Measurements from ENCODE around the gene ZBTB7A.
"Not testable (repeated sequence)": the region's sequence is repeated elsewhere in the genome, so short reads cannot be mapped to it uniquely, and the experiment has no call there.

The ZBTB7A gene

DNA sequence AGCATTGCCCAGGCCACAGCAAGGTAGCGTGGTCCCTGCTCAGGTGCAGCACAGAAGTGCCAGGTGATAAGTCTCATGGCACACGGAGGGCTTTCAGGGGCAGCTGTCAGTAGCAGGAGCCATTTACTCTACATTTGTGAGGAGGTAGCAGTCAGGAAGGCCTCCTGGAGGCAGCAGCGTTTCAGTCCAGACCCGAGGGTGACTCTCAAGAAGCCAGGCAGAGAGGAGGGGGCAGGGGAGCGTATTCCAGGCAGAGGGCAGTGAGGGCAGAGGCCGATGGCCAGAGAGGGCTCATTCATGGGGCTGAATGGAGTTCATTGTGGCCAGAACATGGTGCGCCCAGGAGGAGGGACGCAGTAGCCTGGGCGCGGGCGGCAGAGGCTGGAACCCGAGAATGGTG lies 50.2 kb downstream of the ZBTB7A start:
- DNase-seq (ENCODE audit: low spot score): no peak

DNA sequence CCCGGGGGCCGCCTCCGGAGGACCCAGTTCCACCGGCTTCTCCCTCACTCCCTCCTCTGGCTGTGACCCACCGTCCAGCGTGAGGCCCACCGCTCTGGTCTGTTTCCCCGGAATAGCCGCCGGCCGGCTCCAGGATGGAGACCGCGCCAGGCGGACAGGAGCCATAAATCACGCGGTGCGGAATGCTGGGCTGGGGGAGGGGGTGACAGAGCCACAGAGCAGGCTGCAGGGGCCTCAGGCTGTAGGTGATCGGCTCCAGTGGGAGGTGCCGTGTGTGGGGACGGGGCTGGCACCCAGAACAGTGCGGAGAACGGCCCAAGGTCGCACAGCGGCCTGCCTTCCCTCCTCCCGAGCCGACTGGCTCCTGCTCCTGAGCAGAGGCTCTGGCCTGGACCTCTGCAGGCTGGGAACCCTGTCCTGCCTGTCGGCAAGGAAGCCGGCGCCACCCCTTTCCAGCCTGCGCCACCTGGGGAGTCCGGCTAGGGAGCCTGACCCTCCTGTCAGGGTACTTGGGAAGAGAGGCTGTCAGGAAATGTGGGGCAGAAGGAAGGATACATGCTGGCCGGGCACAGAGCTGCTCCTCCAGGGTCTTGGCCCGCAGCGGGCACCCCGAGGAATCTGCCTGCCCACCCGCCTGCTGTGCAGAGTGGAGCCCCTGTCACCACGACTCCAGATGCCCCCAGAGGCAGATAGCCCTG lies 50.8 kb downstream of the ZBTB7A start:
- DNase-seq (ENCODE audit: low spot score): no peak

DNA sequence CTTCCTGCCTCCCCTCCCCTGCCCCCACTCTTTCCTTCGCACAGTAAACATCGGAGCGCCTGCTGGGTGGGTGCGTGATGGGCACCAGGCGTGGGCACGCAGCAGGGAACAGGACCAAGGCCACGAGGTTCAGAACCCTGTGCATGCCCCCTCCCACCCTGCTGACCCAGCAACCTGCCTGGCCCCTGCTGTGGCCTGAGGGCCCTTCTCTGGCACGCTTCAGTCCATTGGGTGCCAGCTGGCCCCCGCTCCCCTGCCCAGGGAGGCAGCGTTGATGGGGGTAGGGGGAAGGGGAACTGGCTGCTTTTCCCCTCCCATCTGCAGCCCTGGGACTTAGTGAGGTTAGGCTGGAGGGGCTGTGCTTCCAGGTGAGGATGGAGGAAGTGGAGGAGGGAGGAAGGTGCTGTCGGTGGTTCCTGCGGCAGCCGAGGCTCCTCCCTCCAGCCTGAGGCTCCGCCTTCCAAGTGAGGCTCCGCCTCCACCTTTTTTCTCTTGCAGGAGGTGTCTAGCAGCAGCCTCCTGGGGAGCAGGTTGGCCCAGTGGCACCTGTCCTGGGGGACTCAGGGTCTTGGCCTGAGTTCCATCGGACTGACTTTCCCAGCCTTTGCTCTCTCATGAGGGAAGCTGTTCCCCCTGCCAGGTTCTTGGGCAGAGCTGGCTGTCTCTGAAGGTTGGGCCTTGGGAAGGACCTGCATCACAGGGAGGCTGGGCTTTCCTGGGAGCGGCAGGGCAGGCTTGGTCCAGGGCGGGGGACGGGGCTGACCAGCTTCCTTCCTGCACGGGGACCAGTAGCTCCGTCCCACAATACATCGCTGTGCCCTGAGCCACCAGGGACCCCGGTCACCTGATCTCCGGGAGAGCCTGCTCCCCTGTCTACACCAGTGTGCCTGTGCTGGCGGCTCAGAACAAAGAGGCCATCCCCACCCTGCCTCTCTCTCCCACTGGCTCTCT lies 51.9 kb downstream of the ZBTB7A start:
- DNase-seq (ENCODE audit: low spot score): no peak

DNA sequence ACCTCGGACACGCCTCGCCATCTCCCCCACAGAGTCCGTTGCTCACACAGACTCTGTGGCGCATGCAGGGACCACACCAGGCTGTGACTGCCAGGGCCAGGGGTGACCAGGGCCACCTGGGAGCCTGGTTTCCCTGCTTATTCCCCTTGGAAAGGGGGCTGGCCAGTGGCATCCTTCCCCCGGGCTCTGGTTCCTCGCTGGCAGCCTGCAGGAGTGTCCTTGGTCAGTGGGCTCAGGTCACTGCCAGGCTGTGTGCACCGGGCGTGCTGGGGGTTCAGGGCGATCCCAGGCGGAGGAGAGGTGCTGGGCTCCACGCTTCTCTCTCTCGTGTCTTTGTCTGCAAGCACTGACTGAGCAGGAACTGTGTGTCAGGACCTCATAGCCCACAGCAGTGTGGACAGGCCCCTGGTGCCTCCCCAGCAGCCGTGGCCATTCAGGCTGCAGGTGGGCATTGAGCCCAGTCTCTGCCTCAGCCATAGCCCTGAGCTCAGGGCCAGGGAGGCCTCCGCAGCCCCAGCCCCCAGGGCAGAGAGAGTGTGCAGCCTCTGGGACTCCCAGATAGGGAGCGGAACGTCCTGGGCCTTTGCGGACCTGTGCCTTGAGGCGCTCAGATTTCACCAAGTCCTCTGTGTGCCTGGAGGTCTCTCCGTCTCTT lies 52.7 kb downstream of the ZBTB7A start:
- DNase-seq (ENCODE audit: low spot score): no peak

DNA sequence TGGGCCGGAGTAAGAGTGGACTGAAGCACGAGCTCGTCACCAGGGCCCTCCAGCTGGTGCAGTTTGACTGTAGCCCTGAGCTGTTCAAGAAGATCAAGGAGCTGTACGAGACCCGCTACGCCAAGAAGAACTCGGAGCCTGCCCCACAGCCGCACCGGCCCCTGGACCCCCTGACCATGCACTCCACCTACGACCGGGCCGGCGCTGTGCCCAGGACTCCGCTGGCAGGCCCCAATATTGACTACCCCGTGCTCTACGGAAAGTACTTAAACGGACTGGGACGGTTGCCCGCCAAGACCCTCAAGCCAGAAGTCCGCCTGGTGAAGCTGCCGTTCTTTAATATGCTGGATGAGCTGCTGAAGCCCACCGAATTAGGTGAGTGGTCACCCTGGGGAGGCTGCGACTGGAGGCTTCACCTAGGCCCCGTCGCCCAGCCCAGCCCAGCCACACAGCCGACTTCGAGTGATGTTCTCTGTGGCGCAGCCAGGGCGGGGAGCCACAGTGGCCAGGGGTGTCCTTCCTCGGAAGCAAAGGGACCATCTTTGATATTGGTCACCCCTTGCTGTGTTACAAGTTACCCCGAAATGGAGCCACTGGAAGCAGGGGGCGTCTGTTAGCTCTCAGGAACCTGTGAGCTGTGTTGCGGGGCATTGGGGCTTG lies 53.6 kb downstream of the ZBTB7A start:
- DNase-seq (ENCODE audit: low spot score): no peak

DNA sequence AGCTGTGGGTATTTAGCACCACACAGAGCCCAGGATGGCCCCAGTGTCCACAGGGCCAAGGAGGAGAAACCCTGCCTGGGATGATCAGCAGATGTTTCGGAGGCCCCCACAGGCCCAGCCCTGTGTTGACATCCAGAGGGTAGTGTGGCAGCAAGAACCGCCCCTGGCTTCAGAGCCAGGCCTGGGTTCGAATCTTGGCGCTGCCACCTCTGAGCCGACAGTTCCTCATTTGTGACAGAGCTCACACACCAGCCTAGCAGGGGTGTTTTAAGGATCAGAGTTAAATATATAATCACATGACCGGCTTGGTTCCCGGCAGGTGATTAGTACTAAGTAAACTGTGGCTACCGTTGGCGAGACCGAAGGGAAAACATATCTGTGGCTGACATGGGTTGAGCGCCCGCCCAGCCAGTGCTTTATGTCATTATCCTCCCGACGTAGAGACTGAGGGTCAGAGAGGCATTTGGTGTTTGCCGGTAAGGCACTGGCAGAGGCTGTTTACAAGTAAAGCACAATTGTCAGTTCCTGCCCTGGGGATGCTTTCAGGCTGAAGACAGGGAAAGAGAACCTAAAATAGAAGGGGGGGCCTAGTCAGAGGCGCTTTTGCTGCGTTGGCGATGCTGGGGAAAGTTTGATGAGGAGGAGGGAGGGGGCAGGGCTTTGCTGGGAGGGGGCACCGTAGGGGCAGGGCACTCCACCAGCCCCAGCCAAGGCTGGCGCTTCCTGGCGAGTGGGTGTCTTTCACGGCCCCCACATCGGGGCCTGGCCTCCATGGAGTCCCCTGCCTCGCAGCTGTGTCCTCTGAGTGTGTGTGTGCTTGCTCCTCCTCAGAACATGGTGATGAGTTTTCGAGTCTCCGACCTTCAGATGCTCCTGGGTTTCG lies 54.4 kb downstream of the ZBTB7A start:
- DNase-seq (ENCODE audit: low spot score): no peak

DNA sequence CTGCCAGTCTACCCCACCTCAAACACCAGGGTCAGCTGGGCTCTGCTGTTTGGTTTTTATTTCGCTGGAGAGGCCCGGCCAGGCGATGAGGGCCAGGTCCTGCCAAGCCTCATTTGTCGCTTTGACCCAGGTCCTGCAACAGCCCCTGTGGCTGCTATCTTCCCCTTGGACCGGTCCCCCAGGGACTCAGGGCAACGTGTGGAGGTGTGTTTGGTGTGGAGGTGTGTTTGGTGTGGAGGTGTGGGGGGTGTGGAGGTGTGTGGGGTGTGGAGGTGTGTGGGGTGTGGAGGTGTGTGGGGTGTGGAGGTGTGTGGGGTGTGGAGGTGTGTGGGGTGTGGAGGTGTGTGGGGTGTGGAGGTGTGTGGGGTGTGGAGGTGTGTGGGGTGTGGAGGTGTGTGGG lies 55.3 kb downstream of the ZBTB7A start:
- not testable (repeated sequence) for DNase-seq (ENCODE audit: low spot score)

DNA sequence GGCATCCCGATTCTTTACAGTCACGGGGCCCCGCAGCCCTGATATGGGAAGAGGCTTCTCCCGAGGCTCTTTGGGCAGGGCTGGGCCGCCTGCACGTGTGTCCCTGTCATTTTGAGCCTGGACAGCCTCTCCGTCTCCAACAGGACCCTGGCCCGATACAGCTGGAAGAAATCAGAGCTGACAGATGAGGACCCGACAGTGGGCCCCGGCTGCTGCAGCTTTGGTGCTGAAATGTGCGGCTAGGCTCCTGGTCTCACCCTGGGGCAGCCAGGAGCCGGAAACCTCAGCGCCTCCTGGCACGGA lies 55.9 kb downstream of the ZBTB7A start:
- DNase-seq (ENCODE audit: low spot score): no peak

DNA sequence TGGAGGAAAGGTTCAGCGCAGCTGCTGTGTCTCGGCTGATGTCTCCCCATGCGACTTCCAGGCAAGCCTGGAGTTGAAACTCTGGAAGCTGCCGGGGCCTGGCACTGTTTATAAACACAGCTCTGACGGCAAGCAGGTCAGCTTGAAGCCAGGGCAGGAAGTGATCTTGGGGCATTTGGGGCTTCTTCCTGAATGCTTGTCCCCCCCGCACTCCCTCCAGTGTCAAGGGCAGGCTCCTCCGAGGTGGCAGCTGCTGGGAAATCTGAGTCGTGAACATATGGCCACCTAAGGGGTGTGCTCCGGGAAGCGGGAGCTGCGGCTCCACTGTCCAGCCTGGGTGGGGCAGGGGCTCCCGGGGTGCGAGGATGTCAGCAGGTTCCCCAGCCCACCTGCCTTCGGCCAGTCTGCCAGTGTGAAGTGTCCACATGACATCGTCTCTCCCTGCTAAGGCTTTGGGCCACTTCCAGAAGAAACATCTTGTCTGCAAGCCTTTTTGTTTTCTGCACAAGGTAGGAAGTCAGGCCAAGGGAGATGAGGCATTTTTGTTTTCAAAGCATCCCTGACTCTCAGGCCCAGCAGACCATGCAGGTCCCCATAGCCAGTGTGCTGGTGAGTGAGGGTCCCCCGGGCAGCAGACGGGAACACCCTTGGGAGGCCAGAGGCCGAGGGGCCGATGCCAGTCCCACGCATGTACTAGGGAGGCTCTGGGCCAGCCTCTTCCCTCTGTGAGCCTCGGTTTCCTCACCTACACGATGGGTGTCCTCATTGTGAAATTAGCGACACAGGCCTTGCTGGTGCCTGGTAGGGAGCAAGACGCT lies 56.5 kb downstream of the ZBTB7A start:
- DNase-seq (ENCODE audit: low spot score): no peak

DNA sequence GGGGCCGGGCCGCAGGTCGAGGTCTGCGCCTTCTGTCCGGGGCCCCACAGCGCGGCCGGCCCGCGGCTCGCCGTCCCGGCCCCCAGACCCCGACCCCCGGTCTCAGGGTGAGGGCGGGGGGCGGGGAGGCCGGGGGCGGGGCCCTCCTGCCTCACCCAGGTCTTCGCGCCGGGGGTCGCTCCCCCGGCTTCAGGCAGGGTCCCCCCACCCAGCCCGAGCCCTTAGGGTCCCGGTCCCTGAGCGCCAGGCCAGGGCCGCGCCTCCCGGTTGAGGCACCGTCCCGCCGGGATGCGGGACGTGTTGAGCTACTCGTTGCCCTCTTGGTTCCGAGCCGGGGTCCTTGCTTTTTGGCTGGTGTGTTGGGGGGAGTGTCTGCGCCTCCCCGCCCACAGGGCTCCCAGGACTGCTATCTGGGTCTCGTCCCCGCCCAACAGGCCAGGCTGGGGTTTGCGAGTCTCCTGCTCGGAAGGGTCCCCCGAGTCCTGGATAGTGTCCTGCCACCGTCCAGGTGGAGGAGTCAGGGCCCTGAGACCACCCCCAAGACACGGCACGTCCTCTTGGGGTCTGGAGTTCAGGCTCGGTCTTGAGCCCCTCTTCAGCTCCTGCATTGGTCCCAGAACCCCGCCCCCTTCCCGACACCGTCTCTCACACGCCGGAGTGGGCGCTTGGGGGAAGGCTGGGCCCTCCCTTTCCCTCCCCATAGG lies 58.7 kb downstream of the ZBTB7A start:
- DNase-seq (ENCODE audit: low spot score): no peak

DNA sequence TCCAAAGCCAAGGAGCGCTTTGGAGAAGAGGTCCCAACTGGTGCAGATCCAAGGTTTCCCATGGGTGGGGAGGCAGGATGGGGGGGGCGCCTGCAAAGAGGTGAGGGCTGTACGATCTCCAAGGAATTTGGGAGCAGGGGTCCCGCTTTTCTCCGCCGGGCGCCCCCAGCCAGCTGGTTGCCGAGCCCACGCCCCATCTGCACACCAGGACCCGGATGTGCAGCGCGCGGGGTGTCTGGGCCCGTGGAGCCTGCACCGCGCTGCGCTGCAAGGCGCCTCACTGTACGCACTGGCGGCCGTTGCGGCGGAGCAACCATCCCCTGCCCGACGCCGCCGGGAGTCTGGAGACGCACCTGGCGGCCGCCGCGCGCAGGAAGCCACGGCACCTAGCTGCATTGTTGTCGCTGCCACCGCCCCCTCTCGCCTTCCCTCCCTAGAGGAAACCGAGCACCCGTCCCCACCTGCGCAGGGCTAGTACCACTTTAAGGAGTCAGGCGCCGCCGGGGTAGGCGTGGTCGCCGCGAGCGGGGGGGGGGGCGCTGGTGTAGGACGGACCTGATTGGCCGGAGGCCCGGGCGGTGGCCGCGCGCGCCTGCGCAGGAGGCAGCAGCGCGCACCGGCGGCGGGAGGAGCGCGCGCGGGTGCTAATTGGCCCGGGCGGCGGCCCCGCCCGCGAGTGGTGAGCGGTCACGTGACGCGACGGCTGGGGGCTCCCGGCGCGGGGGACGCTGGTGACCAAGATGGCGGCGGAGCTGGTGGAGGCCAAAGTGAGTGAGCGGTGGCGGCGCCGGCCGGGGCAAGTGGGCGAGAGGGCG lies 59.5 kb downstream of the ZBTB7A start, which contains the start of gene PIAS4:
Gene PIAS4 (plus strand): TSS at position 716 of the 815 bp plus-strand sequence. CDS start 25 bp downstream, at position 741.
- DNase-seq (ENCODE audit: low spot score): peak; percentile 98

DNA sequence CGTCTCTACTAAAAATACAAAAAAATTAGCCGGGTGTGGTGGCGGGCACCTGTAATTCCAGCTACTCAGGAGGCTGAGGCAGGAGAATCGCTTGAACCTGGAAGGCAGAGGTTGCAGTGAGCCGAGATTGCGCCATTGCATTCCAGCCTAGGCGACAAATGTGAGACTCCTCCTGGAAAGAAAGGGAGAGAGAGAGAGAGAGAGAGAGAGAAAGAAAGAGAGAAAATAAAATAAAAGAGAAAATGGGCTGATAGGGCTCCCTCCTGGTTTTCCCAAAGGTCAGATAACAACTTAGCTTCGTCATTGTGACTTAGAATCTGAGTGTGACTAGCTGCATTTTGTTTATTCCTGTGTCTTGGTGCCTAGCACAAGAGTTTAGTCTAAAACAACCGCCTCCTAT lies 61.3 kb downstream of the ZBTB7A start:
- not testable (repeated sequence) for DNase-seq (ENCODE audit: low spot score)

DNA sequence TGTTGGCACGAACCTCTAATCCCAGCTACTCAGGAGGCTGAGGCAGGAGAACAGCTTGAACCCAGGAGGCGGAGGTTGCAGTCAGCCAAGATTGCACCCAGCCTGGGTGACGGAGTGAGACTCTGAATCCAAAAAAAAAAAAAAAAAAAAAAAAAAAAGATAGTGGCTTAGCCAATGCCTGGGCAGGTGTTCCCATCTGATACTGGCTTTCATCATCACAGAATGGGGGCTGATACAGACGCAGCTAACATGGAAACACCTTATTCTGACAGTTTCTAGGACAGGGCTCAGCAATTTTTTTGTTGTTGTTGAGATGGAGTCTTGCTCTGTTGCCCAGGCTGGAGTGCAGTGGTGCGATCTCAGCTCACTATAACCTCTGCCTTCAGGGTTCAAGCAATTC lies 65.9 kb downstream of the ZBTB7A start:
- not testable (repeated sequence) for DNase-seq (ENCODE audit: low spot score)

DNA sequence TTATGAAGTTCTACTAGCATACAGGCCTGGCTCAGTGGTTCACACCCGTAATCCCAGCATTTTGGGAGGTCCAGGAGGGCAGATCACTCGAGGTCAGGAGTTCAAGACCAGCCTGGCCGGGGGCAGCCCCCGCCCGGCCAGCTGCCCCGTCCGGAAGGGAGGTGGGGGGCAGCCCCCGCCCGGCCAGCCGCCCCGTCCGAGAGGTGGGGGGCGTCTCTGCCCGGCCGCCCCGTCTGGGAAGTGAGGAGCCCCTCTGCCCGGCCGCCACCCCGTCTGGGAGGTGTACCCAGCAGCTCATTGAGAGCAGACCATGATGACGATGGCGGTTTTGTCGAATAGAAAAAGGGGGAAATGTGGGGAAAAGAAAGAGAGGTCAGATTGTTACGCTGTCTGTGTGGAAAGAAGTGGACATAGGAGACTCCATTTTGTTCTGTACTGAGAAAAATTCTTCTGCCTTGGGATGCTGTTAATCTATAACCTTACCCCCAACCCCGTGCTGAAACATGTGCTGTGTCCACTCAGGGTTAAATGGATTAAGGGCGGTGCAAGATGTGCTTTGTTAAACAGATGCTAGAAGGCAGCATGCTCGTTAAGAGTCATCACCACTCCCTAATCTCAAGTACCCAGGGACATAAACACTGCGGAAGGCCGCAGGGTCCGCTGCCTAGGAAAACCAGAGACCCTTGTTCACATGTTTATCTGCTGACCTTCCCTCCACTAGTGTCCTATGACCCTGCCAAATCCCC lies 67.9 kb downstream of the ZBTB7A start:
- DNase-seq (ENCODE audit: low spot score): not testable (repeated sequence)

DNA sequence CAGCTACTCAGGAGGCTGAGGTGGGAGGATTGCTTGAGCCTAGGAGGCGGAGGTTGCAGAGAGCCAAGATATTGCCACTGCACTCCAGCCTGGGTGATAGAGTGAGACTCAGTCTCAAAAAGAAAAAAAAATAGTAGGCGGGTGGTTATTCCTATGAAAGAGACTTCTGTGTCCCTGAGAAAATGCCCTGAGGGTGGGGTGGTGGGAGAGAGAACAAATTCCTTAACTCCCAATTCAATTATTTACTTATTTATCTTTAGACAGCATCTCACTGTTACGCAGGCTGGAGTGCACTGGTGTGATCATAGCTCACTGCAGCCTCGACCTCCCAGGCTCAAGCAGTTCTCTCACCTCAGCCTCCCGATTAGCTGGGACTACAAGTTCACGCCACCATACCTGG lies 71.1 kb downstream of the ZBTB7A start:
- no peak for DNase-seq (ENCODE audit: low spot score)

Data from HuH-7 (cell line).